Neural progenitor cell (in vitro differentiated cells): ENCODE results near the gene PYGO2.

Experiments
- EZH2 ChIP-seq: fragments of 200-600 bp; sonication (generic); IDR thresholded peaks from 2 replicates; pipeline ENCODE4 v1.6.1; 2017; ENCODE audit warnings: antibody characterized with exemption, mild to moderate bottlenecking, moderate library complexity
- TF ChIP-seq, protein P1 (sequence below): fragments of 200-600 bp; sonication (generic); IDR thresholded peaks from 2 replicates; pipeline ENCODE4 v1.5.1; 2017; ENCODE audit warnings: antibody characterized with exemption, mild to moderate bottlenecking

DNA sequence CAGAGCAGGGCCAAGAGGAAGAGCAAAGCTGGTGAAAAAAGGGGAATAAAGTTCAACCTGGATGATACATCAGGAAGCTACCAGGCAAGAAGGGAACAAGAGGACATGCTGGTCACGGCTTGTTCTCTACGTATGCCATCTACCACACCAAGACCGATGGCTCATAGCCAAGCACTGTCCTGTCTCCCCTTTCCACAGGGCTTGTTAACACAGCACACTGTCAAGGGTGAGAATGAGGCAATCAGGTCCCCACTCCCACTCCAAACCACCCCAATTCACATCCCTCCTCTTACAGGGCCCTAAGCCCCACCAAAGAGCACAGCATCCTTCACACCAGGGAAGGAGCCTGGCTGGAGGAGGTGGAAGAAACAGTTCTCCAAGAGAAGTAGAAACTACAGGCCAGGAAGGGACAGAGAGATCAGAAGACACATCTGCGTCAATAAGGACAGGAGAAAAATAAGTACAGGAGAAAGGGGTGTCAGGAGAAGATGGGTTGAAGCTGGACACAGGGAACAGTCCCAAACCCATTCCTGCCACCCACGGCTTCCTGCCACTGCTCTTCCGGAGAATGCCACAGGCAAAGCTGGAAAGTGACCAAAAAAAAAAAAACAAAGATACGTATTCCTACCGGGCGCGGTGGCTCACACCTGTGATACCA is 9.9 kb upstream of the PYGO2 start:
- TF ChIP-seq, protein P1, sequence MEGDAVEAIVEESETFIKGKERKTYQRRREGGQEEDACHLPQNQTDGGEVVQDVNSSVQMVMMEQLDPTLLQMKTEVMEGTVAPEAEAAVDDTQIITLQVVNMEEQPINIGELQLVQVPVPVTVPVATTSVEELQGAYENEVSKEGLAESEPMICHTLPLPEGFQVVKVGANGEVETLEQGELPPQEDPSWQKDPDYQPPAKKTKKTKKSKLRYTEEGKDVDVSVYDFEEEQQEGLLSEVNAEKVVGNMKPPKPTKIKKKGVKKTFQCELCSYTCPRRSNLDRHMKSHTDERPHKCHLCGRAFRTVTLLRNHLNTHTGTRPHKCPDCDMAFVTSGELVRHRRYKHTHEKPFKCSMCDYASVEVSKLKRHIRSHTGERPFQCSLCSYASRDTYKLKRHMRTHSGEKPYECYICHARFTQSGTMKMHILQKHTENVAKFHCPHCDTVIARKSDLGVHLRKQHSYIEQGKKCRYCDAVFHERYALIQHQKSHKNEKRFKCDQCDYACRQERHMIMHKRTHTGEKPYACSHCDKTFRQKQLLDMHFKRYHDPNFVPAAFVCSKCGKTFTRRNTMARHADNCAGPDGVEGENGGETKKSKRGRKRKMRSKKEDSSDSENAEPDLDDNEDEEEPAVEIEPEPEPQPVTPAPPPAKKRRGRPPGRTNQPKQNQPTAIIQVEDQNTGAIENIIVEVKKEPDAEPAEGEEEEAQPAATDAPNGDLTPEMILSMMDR: no peak
- no peak for TF ChIP-seq EZH2
